SJSA1 (cell line): Measurements from ENCODE around the gene DDX10. TPM values are rescaled to one million over a fixed set of nuclear protein-coding genes. Genes with fewer than 3 reads are reported as not detected.

Experiments used
- DNase-seq, 2 experiments: peaks; one replicate each; pipeline ENCODE4 v3.0.0-alpha.2; 2015 to 2020; ENCODE audit warnings: low spot score in 2 of 2, low read depth in 1 of 2
- H3K27ac ChIP-seq: fragments of 250-450 bp; sonication (Bioruptor Pico); 2 replicates; pipeline ENCODE4 v1.5.1; 2020; ENCODE audit warnings: mild to moderate bottlenecking, moderate library complexity
- H3K27me3 ChIP-seq: fragments of 250-450 bp; sonication (Bioruptor Pico); replicated peaks from 2 replicates; pipeline ENCODE4 v1.5.1; 2020; ENCODE audit warnings: mild to moderate bottlenecking, moderate library complexity
- H3K36me3 ChIP-seq: fragments of 250-450 bp; sonication (Bioruptor Pico); 2 replicates; pipeline ENCODE4 v1.5.1; 2020; ENCODE audit warnings: mild to moderate bottlenecking
- H3K4me1 ChIP-seq: fragments of 250-450 bp; sonication (Bioruptor Pico); replicated peaks from 2 replicates; pipeline ENCODE4 v1.6.1; 2021; ENCODE audit warnings: mild to moderate bottlenecking
- H3K4me3 ChIP-seq: fragments of 250-450 bp; sonication (Bioruptor Pico); 2 replicates; pipeline ENCODE4 v1.5.1; 2020; ENCODE audit warnings: mild to moderate bottlenecking
- H3K9me3 ChIP-seq: fragments of 250-450 bp; sonication (Bioruptor Pico); replicated peaks from 2 replicates; pipeline ENCODE4 v1.5.1; 2020; ENCODE audit warnings: mild to moderate bottlenecking
- total RNA-seq: library from RNA; depleted of rRNA; stranded (reverse); fragments of >200 nt; shearing (Covaris generic); gene quantifications from 2 replicates; pipeline ENCODE4 v1.2.3, GENCODE V29; 2014

The DDX10 gene
- total RNA-seq, 1 experiment from 2014 or later: 21.9 TPM

- Histone ChIP-seq H3K27ac (no peak overlapping the region), H3K4me1 (no peaks in the 10 kb centered on the region), H3K36me3 (0 out of 2 replicates have a peak, but pooled peaks cover 2% of the 10 kb centered on the region), H3K27me3 (no peaks in the 10 kb centered on the region), H3K4me3 (no peak overlapping the region), H3K9me3 (no peaks in the 10 kb centered on the region)
- no peak for DNase-seq
Measured at GRCh38 chr11:108939135-108939534, 274.3 kb downstream of the DDX10 start.

GRCh38 chr11:108943853-108944252 is 279.0 kb downstream of the DDX10 start:
- no peaks in the 10 kb centered on the region for H3K27me3 ChIP-seq
- DNase-seq: no peak
- H3K36me3 ChIP-seq: 0 out of 2 replicates have a peak, but pooled peaks cover 2% of the 10 kb centered on the region
- H3K4me1 ChIP-seq: peaks cover 7% of the 10 kb centered on the region; the same call in 1 of the 2 replicates
- no peak overlapping the region for H3K27ac ChIP-seq
- H3K9me3 ChIP-seq: no peaks in the 10 kb centered on the region
- no peak overlapping the region for H3K4me3 ChIP-seq

DNA sequence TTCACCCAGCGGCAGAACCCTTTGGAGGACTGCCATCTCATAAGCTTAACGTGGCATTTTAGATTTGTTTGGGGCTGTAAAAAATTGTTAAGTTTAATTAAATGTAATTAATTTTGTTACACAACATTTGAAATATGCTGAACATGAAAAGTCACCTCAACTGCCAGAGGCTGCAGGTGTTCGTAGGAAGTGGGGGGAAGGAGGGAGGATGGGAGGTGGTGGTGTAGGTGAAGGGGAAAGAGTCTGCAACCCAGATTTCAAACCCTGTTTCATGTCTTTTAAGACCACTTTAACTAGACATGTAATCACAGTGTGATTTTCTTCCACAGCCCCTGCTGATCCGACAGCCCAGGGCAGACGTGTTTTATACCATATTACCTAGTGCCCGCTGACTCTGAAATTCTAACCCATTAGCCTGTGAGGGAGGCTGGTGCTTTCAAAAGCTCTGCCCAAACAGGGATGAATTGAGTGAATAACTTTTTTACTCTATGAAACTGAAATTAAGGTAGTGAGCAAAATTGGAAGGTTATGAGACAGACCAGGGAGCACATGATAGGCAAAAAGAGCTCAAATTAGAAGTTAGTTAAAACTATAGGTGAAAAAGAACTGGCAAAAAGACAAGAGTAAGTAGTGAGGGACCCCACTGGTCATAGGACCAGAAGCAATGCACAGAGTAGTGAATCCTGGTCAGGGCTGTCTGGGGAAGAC is 279.8 kb downstream of the DDX10 start:
- H3K36me3 ChIP-seq: 0 out of 2 replicates have a peak, but pooled peaks cover 2% of the 10 kb centered on the region
- no peak for DNase-seq

DNA sequence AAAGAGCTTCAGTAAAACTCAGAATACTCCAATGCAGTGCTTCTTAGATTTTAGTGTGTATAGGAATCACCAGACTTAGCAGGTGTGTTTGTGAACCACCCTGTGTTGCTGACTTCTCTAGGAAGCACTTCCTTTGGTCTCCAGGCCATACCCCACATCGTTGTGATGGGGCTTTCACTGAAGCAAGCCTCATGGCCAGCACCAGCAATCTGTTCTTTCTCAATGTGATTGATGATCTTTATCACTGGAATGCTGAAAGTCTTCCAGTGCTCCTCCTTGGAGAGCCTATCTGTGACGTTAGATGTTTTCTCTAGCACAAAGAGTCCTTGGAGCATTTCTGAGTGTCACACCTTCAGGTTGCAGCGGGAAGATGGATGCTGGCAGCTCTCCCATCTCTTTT is 280.5 kb downstream of the DDX10 start:
- H3K27me3 ChIP-seq: no peaks in the 10 kb centered on the region
- H3K9me3 ChIP-seq: no peaks in the 10 kb centered on the region
- no peak overlapping the region for H3K4me3 ChIP-seq
- no peak for DNase-seq
- H3K27ac ChIP-seq: no peak overlapping the region
- no peaks in the 10 kb centered on the region for H3K36me3 ChIP-seq
- peaks cover 7% of the 10 kb centered on the region; the same call in 1 of the 2 replicates for H3K4me1 ChIP-seq

More for the DNA sequence above, 279.8 kb downstream of the DDX10 start:
- Histone ChIP-seq H3K9me3 (no peaks in the 10 kb centered on the region), H3K27ac (no peak overlapping the region), H3K27me3 (no peaks in the 10 kb centered on the region), H3K4me1 (peaks cover 7% of the 10 kb centered on the region; the same call in 1 of the 2 replicates), H3K4me3 (no peak overlapping the region)

DNA sequence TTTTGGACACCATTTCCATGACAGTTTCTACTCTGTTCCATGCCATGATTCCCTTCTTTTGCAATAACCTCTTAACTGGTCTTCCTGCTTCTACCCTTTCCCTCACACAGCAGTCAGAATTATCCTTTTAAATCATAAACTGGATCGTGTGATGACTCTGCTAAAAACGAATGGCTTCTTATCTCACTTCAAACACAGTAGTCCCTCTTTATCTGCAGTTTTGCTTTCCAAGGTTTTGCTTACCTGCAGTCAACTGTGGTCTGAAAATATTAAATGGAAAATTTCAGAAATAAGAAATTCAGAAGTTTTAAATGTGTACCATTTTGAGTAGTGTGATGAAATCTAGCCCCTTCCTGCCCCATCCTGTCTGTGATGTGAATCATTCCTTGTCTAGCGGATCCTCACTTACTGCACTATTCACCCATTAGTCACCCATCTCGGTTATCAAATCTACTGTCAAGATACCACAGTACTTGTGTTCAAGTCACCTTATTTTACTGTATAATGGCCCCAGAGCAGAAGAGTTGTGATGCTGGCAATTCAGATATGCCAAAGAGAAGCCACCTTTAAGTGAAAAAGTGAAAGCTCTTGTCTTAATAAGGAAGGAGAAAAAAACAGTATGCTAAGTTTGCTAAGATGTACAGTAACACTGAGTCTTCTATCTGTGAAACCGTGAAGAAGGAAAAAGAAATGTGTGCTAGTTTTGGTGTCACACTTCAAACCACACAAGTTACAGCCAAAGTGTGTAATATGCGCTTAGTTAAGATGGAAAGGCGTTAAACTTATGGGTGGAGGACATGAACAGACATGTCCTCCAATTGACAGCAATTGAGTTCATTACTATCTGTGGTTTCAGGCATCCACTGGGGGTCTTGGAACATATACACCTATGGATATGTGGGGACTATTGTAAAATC is 283.0 kb downstream of the DDX10 start:
- Histone ChIP-seq H3K27me3 (no peaks in the 10 kb centered on the region), H3K4me3 (no peak overlapping the region), H3K27ac (no peak overlapping the region), H3K4me1 (peaks cover 7% of the 10 kb centered on the region; the same call in 1 of the 2 replicates), H3K36me3 (no peaks in the 10 kb centered on the region), H3K9me3 (no peaks in the 10 kb centered on the region)
- no peak for DNase-seq

GRCh38 chr11:108958368-108959104 is 293.7 kb downstream of the DDX10 start:
- Histone ChIP-seq H3K9me3 (no peaks in the 10 kb centered on the region), H3K4me1 (peaks cover 28% of the 10 kb centered on the region), H3K4me3 (no peak overlapping the region), H3K27ac (peak overlapping the region; percentile 32; the same call in 1 of the 2 replicates), H3K36me3 (no peaks in the 10 kb centered on the region), H3K27me3 (no peaks in the 10 kb centered on the region)
- peak; percentile 16 to 42 for DNase-seq

- Histone ChIP-seq H3K27ac (peak overlapping the region; percentile 32), H3K4me1 (peaks cover 28% of the 10 kb centered on the region), H3K27me3 (no peaks in the 10 kb centered on the region), H3K36me3 (no peaks in the 10 kb centered on the region), H3K9me3 (no peaks in the 10 kb centered on the region), H3K4me3 (no peak overlapping the region)
- DNase-seq: no peak
Measured at GRCh38 chr11:108959105-108959761, 294.4 kb downstream of the DDX10 start.

GRCh38 chr11:108959874-108960273 is 295.0 kb downstream of the DDX10 start:
- no peak for DNase-seq

GRCh38 chr11:108960501-108960900 is 295.6 kb downstream of the DDX10 start:
- DNase-seq: peak; percentile 23 to 43

More at GRCh38 chr11:108959874-108960273, 295.0 kb downstream of the DDX10 start:
- no peaks in the 10 kb centered on the region for H3K27me3 ChIP-seq
- no peaks in the 10 kb centered on the region for H3K36me3 ChIP-seq
- H3K9me3 ChIP-seq: no peaks in the 10 kb centered on the region
- H3K27ac ChIP-seq: no peak overlapping the region
- no peak overlapping the region for H3K4me3 ChIP-seq
- peaks cover 28% of the 10 kb centered on the region for H3K4me1 ChIP-seq

GRCh38 chr11:108961095-108961494 is 296.2 kb downstream of the DDX10 start:
- Histone ChIP-seq H3K27me3 (no peaks in the 10 kb centered on the region), H3K27ac (no peak overlapping the region), H3K9me3 (no peaks in the 10 kb centered on the region), H3K4me1 (peaks cover 28% of the 10 kb centered on the region), H3K36me3 (no peaks in the 10 kb centered on the region), H3K4me3 (no peak overlapping the region)
- no peak for DNase-seq

More at GRCh38 chr11:108960501-108960900, 295.6 kb downstream of the DDX10 start:
- peaks cover 28% of the 10 kb centered on the region for H3K4me1 ChIP-seq
- H3K36me3 ChIP-seq: no peaks in the 10 kb centered on the region
- no peaks in the 10 kb centered on the region for H3K9me3 ChIP-seq
- no peak overlapping the region for H3K4me3 ChIP-seq
- H3K27me3 ChIP-seq: no peaks in the 10 kb centered on the region
- H3K27ac ChIP-seq: no peak overlapping the region

GRCh38 chr11:108963118-108963517 is 298.2 kb downstream of the DDX10 start:
- H3K36me3 ChIP-seq: no peaks in the 10 kb centered on the region
- no peak overlapping the region for H3K27ac ChIP-seq
- no peaks in the 10 kb centered on the region for H3K27me3 ChIP-seq
- H3K4me3 ChIP-seq: no peak overlapping the region
- DNase-seq: no peak
- H3K4me1 ChIP-seq: peaks cover 28% of the 10 kb centered on the region
- H3K9me3 ChIP-seq: no peaks in the 10 kb centered on the region

- Histone ChIP-seq H3K27ac (no peak overlapping the region), H3K27me3 (no peaks in the 10 kb centered on the region), H3K4me3 (no peak overlapping the region), H3K9me3 (no peaks in the 10 kb centered on the region), H3K36me3 (no peaks in the 10 kb centered on the region), H3K4me1 (peaks cover 7% of the 10 kb centered on the region)
- no peak for DNase-seq
Measured at GRCh38 chr11:108965306-108966001, 300.6 kb downstream of the DDX10 start.
